Smooth muscle cell of the pulmonary artery (primary cell): Measurements from ENCODE around the gene KRT20. TPM values are rescaled to one million over a fixed set of nuclear protein-coding genes. Genes with fewer than 3 reads are reported as not detected.

Source experiments
- total RNA-seq: library from RNA; depleted of rRNA; stranded (reverse); fragments of >200 nt; gene quantifications from 2 replicates; pipeline ENCODE4 v1.2.3, GENCODE V29; 2014

Gene KRT20
- not detected in 2 replicates for total RNA-seq

GRCh38 chr17:40884708-40885512, at the start of gene KRT20:
Gene KRT20 (minus strand): TSS chr17:40885242. CDS start chr17:40885185, 57 bp downstream.

DNA sequence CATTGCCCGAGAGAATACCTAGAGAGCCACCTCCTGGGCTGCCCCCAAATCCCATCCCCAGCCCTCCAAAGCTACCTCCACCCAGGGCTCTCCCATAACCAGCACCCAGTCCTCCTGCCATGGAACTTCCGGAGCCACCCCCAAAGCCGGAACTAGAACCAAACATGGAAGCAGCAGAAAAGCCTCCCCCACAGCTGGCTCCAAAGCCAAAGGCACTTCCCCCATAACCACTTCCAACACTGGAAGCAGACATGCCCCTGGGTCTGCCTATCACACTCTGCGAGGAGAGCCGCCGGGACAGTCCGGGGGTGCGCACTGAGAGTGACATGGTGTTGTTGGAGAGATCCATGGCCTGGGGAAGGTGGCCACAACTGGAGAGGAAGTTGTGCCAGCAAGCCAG, 18.2 kb downstream of the KRT20 start, which contains the start of gene KRT12:
Gene KRT12, minus strand, starts transcription at position 386 of the 400 bp plus-strand sequence. Its CDS starts 37 bp downstream, at position 349.

Other genes starting within 250 kb of the KRT20 start
- 46.6 and 56.6 TPM in 2 replicates for gene SMARCE1, start 237.4 kb downstream of the KRT20 start, total RNA-seq
- gene KRT222, start 220.1 kb downstream of the KRT20 start, total RNA-seq, result not detected in 2 replicates
- not detected in 2 replicates for gene KRT24, start 181.5 kb downstream of the KRT20 start, total RNA-seq
- not detected in 2 replicates for gene KRT25, start 129.9 kb downstream of the KRT20 start, total RNA-seq
- not detected in 2 replicates for gene KRT26, start 113.0 kb downstream of the KRT20 start, total RNA-seq
- gene KRT27, start 102.7 kb downstream of the KRT20 start, total RNA-seq, result not detected in 2 replicates
- gene KRT28, start 85.3 kb downstream of the KRT20 start, total RNA-seq, result not detected in 2 replicates
- gene KRT10, start 62.6 kb downstream of the KRT20 start, total RNA-seq, result 3.1 and 4.3 TPM in 2 replicates
- gene KRT12, start 18.0 kb downstream of the KRT20 start, total RNA-seq, result not detected in 2 replicates
- gene KRT23, start 52.4 kb upstream of the KRT20 start, total RNA-seq, result not detected in 2 replicates
- not detected in 2 replicates for gene KRT39, start 81.7 kb upstream of the KRT20 start, total RNA-seq
- not detected in 2 replicates for gene KRT40, start 99.1 kb upstream of the KRT20 start, total RNA-seq
- not detected in 2 replicates for gene KRTAP3-3, start 108.9 kb upstream of the KRT20 start, total RNA-seq
- not detected in 2 replicates for gene KRTAP3-2, start 114.7 kb upstream of the KRT20 start, total RNA-seq
- gene KRTAP3-1, start 123.9 kb upstream of the KRT20 start, total RNA-seq, result not detected in 2 replicates
- gene KRTAP1-5, start 142.0 kb upstream of the KRT20 start, total RNA-seq, result 0.72 and 1.6 TPM in 2 replicates
- not detected in 2 replicates for gene KRTAP1-4, start 145.0 kb upstream of the KRT20 start, total RNA-seq
- not detected in 2 replicates for gene KRTAP1-3, start 149.6 kb upstream of the KRT20 start, total RNA-seq
- gene KRTAP1-1, start 156.2 kb upstream of the KRT20 start, total RNA-seq, result not detected in 2 replicates
- gene KRTAP2-1, start 162.1 kb upstream of the KRT20 start, total RNA-seq, result not detected in 2 replicates
- not detected in 2 replicates for gene KRTAP2-2, start 170.0 kb upstream of the KRT20 start, total RNA-seq
- gene KRTAP2-3, start 174.9 kb upstream of the KRT20 start, total RNA-seq, result 0.56 TPM in 1 of 2 replicates, not detected in the other
- not detected in 2 replicates for gene KRTAP2-4, start 180.6 kb upstream of the KRT20 start, total RNA-seq
- not detected in 2 replicates for gene KRTAP4-7, start 198.9 kb upstream of the KRT20 start, total RNA-seq
- gene KRTAP4-8, start 212.9 kb upstream of the KRT20 start, total RNA-seq, result not detected in 2 replicates
- not detected in 2 replicates for gene KRTAP4-16, start 217.0 kb upstream of the KRT20 start, total RNA-seq
- not detected in 2 replicates for gene KRTAP4-9, start 220.1 kb upstream of the KRT20 start, total RNA-seq
- not detected in 2 replicates for gene KRTAP4-11, start 233.1 kb upstream of the KRT20 start, total RNA-seq
- not detected in 2 replicates for gene KRTAP4-12, start 238.9 kb upstream of the KRT20 start, total RNA-seq